Kidney (tissue), 14 donors: Measurements from ENCODE around the gene ZRANB2. TPM values are rescaled to one million over a fixed set of nuclear protein-coding genes. Genes with fewer than 3 reads are reported as not detected.

Source experiments
- DNase-seq, 5 donors: peaks; one replicate each; pipeline ENCODE4 v3.0.0-alpha.2; 2013 to 2020
- FAIRE-seq: peaks from 2 replicates; lab custom pipeline; 2012; peaks lifted over from hg19 to GRCh38; lab: Jason Lieb, UNC
- H3K27ac ChIP-seq, 2 donors: one replicate each; pipeline ENCODE4 v1.7.0; 2013; ENCODE audit warnings: low read depth in 2 of 2, low read length in 2 of 2, inconsistent platforms in 1 of 2
- H3K27me3 ChIP-seq: one replicate; pipeline ENCODE4 v1.7.1; 2013; ENCODE audit warnings: low read length, inconsistent platforms; ENCODE audit not compliant: control insufficient read depth, insufficient read depth
- H3K36me3 ChIP-seq, 3 donors: one replicate each; pipeline versions ENCODE4 v1.7.0 to v1.7.1; 2013; ENCODE audit warnings: low read length in 3 of 3, control low read depth in 1 of 3, inconsistent platforms in 1 of 3; ENCODE audit not compliant: insufficient read depth in 3 of 3, control insufficient read depth in 2 of 3
- H3K4me1 ChIP-seq, 3 donors: one replicate each; pipeline versions ENCODE4 v1.7.0 to v1.7.1; 2013; ENCODE audit warnings: low read length in 3 of 3, inconsistent platforms in 1 of 3, low read depth in 1 of 3; ENCODE audit not compliant: control insufficient read depth in 2 of 3, insufficient read depth in 2 of 3
- H3K4me3 ChIP-seq, 3 donors: one replicate each; pipeline versions ENCODE4 v1.7.0 to v1.8.1; 2013; ENCODE audit warnings: low read length in 3 of 3, control low read depth in 1 of 3, inconsistent platforms in 1 of 3
- H3K9ac ChIP-seq, 3 donors: one replicate each; pipeline versions ENCODE4 v1.7.0 to v1.7.1; 2013; ENCODE audit warnings: low read length in 3 of 3, control low read depth in 1 of 3, inconsistent platforms in 1 of 3
- H3K9me3 ChIP-seq, 3 donors: one replicate each; pipeline versions ENCODE4 v1.7.0 to v1.7.1; 2013; ENCODE audit warnings: low read length in 3 of 3, control low read depth in 1 of 3, inconsistent platforms in 1 of 3; ENCODE audit not compliant: control insufficient read depth in 2 of 3, insufficient read depth in 1 of 3
- intact Hi-C: fragments of 100-400 bp; cut with DNase I; formaldehyde crosslinking; loops from one replicate; pipeline ENCODE4 v1.11.1; 2022
- polyA plus RNA-seq: library from polyadenylated mRNA; stranded (reverse); fragments of 350-450 nt; fragmentation: Illumina TruSeq; extraction: RNeasy Lipid Tissue Mini Kit (QIAGEN cat#74804); gene quantifications from one replicate; pipeline ENCODE4 v1.2.3, GENCODE V29; 2014; ENCODE audit warnings: low read depth, low replicate concordance; ENCODE audit not compliant: insufficient read depth
- total RNA-seq: library from RNA; stranded (reverse); fragmentation: NEBNext Ultra II Directional; extraction: Animal tissue kit (Norgen Biotek cat#: 25700); gene quantifications from one replicate; pipeline ENCODE4 v1.2.1, GENCODE V29; 2021
- TF ChIP-seq, protein P1 (sequence below): IDR thresholded peaks from 3 replicates; pipeline ENCODE4 v1.5.1; 2012; ENCODE audit warnings: mild to moderate bottlenecking, moderate library complexity, borderline replicate concordance; ENCODE audit not compliant: insufficient read depth; ENCODE audit errors: extremely low read depth
- donor health status: control.
- donor health status: control.
- donor health status: control.
- donor health status: control.
- donor health status: control.
- donor health status: DM: yes; HTN: yes; CAD: no.
- donor health status: Normal renal cell carcinoma (clear cell type).

ZRANB2 gene
- total and polyA plus RNA-seq, 2 donors from 2014 or later = 37.7 to 78.8 TPM

DNA sequence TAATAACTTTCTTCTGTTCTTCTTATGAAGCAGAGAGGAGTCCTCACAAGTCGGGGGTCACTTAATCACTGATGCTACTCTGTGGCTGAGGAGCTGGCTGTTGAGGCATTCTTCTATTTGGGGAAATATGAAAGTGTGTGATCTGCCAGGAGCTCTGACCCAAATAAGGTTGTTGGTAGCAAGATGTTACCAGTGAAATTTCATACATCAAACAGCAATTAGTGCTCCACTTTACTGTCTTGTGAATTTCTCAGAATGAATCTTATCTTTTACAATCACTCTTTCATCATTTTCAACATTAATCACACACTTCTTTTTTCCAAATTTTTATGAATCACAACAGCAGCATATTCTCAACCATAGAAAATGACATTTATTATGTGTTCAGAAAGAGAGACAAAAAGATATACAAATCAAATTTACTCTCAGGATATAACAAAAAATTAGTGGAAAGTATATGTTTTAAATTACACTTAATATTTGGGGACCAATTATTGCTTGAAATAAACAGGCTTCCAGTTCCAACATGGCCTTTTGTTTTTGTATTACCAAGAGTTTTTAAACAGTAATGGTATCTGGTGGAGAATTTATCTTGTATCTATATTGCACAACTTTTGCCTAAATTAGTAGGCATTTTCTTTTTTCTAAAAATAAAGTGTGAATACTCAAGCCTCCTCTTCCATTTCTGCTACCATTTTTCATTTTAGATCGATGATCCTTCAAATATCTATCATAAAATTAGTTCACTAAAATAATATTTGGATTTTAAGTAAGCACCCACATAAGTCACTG is 42.8 kb downstream of the ZRANB2 start:
- Histone ChIP-seq H3K4me1 (peaks cover 0 to 2% (median 0%) of the 10 kb centered on the region in 3 donors), H3K27ac (no peak overlapping the region), H3K4me3 (no peak overlapping the region), H3K9me3 (no peaks in the 10 kb centered on the region), H3K36me3 (no peaks in the 10 kb centered on the region), H3K27me3 (no peaks in the 10 kb centered on the region), H3K9ac (no peak overlapping the region)
- no peak for FAIRE-seq
- intact Hi-C loops = no loop called here
- TF ChIP-seq, protein P1, sequence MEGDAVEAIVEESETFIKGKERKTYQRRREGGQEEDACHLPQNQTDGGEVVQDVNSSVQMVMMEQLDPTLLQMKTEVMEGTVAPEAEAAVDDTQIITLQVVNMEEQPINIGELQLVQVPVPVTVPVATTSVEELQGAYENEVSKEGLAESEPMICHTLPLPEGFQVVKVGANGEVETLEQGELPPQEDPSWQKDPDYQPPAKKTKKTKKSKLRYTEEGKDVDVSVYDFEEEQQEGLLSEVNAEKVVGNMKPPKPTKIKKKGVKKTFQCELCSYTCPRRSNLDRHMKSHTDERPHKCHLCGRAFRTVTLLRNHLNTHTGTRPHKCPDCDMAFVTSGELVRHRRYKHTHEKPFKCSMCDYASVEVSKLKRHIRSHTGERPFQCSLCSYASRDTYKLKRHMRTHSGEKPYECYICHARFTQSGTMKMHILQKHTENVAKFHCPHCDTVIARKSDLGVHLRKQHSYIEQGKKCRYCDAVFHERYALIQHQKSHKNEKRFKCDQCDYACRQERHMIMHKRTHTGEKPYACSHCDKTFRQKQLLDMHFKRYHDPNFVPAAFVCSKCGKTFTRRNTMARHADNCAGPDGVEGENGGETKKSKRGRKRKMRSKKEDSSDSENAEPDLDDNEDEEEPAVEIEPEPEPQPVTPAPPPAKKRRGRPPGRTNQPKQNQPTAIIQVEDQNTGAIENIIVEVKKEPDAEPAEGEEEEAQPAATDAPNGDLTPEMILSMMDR = no peak
- no peak for DNase-seq

DNA sequence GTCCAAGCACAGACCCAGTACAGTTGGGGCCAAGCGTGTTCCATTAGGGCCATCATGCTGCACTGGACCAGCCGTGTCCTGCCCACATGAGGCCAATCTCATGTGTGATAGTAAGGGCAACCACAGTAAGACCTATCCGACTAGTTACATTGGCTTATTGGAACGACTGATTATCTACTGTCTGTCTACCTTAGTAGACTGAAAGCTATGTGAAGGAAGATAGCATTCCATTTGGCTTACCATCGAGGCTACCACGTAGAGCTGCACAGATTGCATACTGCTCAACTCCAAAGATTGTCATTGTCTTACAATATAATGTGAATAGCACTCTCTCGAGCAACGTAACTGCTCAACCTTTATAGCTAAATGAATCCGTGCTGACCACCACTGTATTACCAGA is 43.8 kb downstream of the ZRANB2 start:
- Histone ChIP-seq H3K36me3 (no peaks in the 10 kb centered on the region), H3K9ac (no peak overlapping the region), H3K9me3 (no peaks in the 10 kb centered on the region), H3K27me3 (no peaks in the 10 kb centered on the region), H3K4me1 (peaks cover 0 to 2% (median 0%) of the 10 kb centered on the region in 3 donors), H3K4me3 (no peak overlapping the region), H3K27ac (peak overlapping the region in 1 of 2 donors; percentile 28)
- DNase-seq = no peak
- intact Hi-C loops = no loop called here
- TF ChIP-seq, protein P1 = no peak
- no peak for FAIRE-seq

DNA sequence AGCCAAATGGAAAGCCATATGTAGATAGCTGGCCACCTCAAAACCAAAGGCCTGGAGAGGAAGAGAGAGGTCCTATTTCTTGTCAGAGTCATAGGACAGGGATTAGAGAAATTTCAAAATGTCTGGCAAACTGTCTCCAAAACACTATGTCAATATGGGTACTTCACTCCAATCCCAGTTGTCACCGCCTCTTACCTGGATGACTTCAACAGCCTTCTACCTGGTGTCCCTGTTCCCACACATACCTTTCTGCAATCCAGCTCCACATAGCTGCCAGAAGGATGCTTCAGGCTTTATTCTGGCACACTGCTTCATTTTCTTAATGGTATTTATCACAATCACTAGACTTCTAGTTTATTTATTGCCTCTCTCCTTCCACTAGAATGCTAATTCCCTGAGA is 47.7 kb downstream of the ZRANB2 start:
- DNase-seq (no peak), FAIRE-seq (no peak)
- intact Hi-C loops = no loop called here
- peaks cover 0 to 3% (median 0%) of the 10 kb centered on the region in 3 donors for H3K4me1 ChIP-seq
- TF ChIP-seq, protein P1 = no peak
- no peak overlapping the region for H3K27ac ChIP-seq
- H3K9me3 ChIP-seq = no peaks in the 10 kb centered on the region
- no peaks in the 10 kb centered on the region for H3K27me3 ChIP-seq
- no peaks in the 10 kb centered on the region for H3K36me3 ChIP-seq
- no peak overlapping the region for H3K9ac ChIP-seq
- no peak overlapping the region for H3K4me3 ChIP-seq
